OCI-M2 (cell line): ENCODE data around the gene PLEKHA5.
"Not testable (repeated sequence)": the region's sequence is repeated elsewhere in the genome, so short reads cannot be mapped to it uniquely, and the experiment has no call there.

ENCODE experiments used
- DNase-seq: peaks from one replicate; lab custom pipeline; 2025; ENCODE audit not compliant: unreplicated experiment; lab: John Stamatoyannopoulos, UW

Gene PLEKHA5

GRCh38 chr12:19311165-19311564 lies 181.6 kb downstream of the PLEKHA5 start:
- no peak for DNase-seq

DNA sequence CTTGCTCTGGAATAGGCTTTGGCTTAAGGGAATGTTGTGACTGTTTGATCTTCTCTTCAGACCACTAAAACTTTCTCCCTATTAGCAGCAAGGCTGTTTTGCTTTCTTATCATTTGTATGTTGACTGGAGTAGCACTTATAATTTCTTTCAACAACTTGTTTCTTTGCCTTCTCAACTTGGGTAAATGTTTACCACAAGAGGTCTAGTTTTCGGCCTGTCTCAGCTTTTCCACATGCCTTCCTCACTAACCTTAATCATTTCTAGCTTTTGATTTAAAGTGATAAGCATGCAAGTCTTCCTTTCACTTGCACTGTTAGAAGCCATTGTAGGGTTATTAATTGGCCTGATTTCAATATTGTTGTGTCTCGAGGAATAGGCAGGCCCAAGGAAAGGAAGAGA lies 183.1 kb downstream of the PLEKHA5 start:
- DNase-seq, result no peak

- no peak for DNase-seq
These were observed 186.9 kb downstream of the PLEKHA5 start for GRCh38 chr12:19316425-19316824.

DNA sequence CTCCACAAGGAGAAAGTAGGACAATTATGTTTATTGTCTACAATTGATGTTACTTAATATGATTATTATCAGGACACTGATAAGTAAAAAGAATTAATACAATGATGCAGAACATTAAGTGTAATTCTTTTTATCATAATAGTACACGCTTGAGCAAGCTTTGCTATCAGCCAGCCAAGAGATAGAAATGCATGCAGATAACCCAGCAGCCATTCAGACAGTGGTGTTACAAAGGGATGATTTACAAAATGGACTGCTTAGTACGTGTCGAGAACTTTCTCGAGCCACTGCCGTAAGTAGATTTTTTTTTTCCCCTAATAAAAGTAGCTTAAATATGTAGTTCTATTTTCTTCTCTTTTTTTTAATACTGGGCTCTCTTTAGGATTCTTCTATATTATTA lies 192.8 kb downstream of the PLEKHA5 start:
- DNase-seq, result no peak

DNA sequence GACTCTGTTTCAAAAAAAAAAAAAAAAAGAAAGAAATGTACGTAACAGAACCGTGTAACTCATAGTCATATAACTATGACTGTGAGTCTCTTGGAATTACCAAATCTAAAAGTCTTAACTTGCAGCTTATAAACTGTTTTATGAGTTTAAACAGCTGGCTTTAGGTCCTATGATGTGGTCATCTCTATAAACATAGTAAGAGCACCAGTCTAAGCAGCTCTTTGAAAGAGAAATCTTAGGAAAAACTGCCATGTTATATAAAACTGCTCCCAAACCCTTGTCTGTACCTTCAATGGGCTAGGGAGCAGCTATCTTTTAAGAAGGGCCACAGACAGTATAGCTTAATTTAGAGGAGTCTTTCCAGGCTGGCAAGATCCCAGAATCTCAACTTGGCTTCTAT lies 194.3 kb downstream of the PLEKHA5 start:
- DNase-seq, result no peak

DNA sequence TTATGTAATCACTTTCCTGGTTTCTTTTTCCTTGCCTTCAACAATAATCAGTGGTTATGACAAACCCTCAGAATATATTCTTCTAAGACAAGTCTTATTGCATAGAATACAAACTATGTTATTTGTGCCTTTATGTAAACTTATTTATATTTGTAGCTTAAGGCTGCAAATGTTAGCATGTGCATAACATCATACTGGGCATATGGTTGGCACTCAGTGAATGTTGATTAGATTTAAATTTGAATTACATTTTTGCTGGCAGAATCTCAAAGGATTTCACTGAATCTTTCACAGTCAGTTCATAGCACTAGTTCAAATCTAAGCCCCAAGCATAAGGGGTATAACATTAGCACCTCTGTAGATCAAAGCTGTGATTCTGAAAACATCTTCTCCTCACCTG lies 196.6 kb downstream of the PLEKHA5 start:
- no peak for DNase-seq

GRCh38 chr12:19332196-19332595 lies 202.7 kb downstream of the PLEKHA5 start:
- DNase-seq, result no peak

- DNase-seq, result no peak
These were observed 208.9 kb downstream of the PLEKHA5 start for GRCh38 chr12:19338405-19338804.

DNA sequence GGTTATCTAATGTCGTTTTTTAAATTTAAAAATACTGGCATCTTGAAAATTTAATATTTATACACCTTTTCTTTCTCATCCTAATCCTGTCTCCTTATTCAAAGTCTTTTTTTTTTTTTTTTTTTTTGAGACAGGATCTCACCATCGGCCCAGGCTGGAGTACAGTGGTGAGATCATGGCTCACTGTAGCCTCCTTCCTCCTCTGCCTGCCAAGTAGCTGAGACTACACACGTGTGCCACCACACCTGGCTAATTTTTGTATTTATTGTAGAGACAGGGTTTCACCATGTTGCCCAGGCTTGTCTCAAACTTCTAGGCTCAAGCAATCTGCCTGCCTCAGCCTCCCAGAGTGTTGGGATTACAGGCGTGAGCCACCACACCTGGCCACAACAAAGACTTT lies 221.3 kb downstream of the PLEKHA5 start:
- not testable (repeated sequence) for DNase-seq

DNA sequence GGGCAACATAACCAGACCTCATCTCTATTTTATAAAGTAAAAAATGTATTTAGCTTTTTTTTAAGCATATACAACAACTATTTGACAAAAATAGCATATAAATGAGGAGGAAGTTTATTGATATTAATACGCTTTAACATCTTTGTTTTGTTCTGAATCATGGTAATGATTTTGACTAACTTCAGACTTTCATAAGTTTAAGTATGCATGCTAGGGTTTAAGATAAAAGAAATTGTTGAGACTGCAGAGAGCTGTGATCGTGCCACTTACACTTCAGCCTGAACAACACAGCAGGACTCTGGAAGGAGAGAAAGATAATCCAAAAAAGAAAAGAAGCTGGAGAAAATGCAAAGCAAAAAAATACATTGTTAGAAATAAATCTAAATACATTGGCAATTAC lies 221.8 kb downstream of the PLEKHA5 start:
- DNase-seq, result no peak

DNA sequence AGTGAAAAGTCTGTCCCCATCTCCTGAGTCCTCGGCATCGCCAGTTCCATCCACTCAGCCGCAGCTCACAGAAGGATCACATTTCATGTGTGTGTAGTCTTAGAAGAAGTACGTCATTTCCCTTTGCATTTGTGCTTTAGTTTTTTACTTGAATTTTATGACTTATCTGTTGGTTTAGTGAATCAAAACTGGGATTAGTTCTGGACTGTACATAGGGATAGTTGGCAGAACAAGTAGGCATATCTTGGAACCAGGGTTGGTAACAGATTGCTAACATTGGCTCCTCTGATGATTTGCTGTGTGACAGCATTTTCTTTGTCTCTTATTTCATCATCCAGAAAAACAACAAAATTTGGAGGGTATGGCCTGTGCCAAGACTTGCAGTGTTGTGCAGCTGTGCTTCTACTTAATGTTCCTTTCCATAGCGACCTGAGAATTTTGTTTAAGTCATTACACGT lies 240.2 kb downstream of the PLEKHA5 start:
- no peak for DNase-seq

GRCh38 chr12:19373586-19373985 lies 244.1 kb downstream of the PLEKHA5 start:
- DNase-seq, result no peak

DNA sequence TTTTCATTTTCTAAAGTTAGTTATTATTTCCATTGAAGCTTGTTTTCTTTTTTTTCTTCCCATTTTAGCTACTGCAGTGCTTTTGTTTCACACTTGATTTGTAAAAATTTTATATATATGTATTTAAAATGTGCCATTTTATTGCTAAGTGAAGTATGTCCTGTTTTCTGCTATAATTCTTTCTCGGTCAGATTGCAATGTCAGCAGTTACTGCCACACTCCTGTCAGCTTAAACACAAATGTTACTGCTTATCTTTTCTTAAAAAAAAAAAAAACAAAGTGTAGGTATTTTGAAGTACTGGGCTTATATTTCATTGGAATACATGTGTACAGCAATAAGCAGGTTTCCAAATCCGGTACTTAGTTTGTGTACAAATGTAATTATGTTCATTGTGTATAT lies 246.4 kb downstream of the PLEKHA5 start:
- no peak for DNase-seq

GRCh38 chr12:19376691-19377090 lies 247.2 kb downstream of the PLEKHA5 start:
- no peak for DNase-seq

DNA sequence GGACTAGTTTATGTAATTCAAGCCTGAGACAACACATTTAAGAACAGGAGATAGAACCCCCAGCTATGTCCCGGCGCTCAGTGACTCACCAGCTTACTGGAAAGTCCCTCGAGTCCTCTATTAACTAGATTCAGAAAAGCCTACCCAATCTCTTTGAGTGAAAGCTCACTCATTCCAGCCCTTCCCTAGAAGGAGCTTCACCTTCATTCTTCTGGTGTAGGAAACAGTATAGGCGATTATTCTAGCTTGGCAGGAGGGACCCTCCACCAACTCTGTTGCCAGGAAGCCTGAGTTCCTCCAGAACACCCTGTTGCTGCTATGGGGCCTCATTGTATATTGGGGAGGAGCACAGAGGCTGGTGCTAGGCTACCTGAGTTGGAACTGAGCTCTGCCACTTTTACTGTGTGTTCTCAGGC lies 252.6 kb downstream of the PLEKHA5 start:
- no peak for DNase-seq

DNA sequence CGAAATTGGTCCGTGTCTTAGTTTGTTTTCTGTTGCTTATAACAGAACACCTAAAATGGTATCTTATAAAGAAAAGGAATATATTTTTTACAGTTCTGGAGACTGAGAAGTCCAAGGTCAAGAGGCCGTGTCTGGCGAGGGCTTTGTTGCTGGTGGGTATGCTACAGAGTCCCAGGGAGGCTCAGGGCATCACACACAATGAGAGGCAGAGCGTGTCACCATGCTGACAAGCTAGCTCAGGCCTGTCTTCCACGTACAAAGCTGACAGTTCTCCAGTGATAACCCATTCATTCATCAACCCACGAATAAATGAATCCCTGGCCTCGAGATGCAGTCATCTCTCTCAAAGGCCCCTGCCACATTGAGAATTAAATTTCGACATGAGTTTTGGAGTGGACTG lies 253.0 kb downstream of the PLEKHA5 start:
- no peak for DNase-seq

DNA sequence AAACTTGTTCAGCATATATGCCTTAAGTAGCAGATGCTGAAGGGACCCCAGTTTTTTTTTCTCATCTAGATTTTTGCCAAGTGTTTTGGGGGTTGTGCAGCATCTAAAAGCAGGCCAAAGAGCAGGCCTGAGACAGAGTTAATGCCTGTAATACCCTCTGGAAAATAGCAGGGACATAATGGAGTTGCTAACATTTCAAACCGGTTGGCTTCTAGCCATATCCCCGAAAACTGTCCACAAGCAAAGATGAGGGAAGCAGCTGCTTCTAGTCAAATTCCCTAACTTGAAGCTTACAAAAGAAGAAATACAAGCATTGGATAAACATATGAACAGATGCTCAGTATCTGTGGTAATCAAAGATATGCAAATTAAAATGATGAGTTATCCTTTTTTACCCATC lies 257.6 kb downstream of the PLEKHA5 start:
- DNase-seq, result no peak

DNA sequence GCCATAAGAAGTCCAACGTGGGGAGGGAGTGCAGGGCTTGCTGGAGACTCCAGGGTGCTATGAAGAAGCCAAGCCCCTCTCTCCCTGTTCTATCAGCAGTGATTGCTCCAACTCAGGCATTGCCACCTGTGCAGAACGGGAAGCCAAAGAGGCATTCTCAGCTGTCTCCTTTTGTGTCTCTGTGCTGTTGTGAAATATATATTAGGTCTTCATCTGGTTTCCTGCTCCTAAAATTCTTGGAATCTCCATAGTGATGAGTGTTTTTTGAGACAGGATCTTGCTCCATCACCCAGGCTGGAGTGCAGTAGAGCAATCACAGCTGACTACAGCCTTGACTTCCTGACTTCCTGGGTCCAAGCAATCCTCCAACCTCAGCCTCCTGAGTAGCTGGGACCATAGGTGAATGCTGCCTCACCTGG lies 258.6 kb downstream of the PLEKHA5 start:
- no peak for DNase-seq

GRCh38 chr12:19390051-19390598 lies 260.6 kb downstream of the PLEKHA5 start:
- DNase-seq, result no peak

GRCh38 chr12:19392644-19393043 lies 263.1 kb downstream of the PLEKHA5 start:
- DNase-seq, result not testable (repeated sequence)

GRCh38 chr12:19394385-19394784 lies 264.9 kb downstream of the PLEKHA5 start:
- no peak for DNase-seq

GRCh38 chr12:19397534-19397933 lies 268.0 kb downstream of the PLEKHA5 start:
- no peak for DNase-seq
